DMS 273 (cell line): ENCODE measurements around the gene NSMCE3.
"Not testable (repeated sequence)": the region's sequence is repeated elsewhere in the genome, so short reads cannot be mapped to it uniquely, and the experiment has no call there.

Source experiments
- DNase-seq: peaks from one replicate; lab custom pipeline; 2025; ENCODE audit not compliant: unreplicated experiment; lab: John Stamatoyannopoulos, UW

NSMCE3 gene

GRCh38 chr15:29270169-29270955 lies 740 bp upstream of the NSMCE3 start:
- no peak for DNase-seq

- DNase-seq = peak; percentile 51
Observed at GRCh38 chr15:29268706-29269484, 727 bp downstream of the NSMCE3 start.

- DNase-seq = peak; percentile 16
Observed at GRCh38 chr15:29266052-29266582, 3.5 kb downstream of the NSMCE3 start.

- DNase-seq = no peak
Observed at GRCh38 chr15:29263289-29263688, 6.3 kb downstream of the NSMCE3 start.

GRCh38 chr15:29262738-29263137 lies 6.9 kb downstream of the NSMCE3 start:
- no peak for DNase-seq

- DNase-seq = no peak
Observed at GRCh38 chr15:29260896-29261295, 8.7 kb downstream of the NSMCE3 start.

GRCh38 chr15:29259233-29259632 lies 10.4 kb downstream of the NSMCE3 start:
- DNase-seq = no peak

GRCh38 chr15:29252234-29252633 lies 17.4 kb downstream of the NSMCE3 start:
- no peak for DNase-seq

GRCh38 chr15:29244544-29244943 lies 25.1 kb downstream of the NSMCE3 start:
- no peak for DNase-seq

GRCh38 chr15:29244123-29244522 lies 25.5 kb downstream of the NSMCE3 start:
- DNase-seq = no peak

- DNase-seq = peak; percentile 10
Observed at GRCh38 chr15:29242456-29243242, 27.0 kb downstream of the NSMCE3 start.

GRCh38 chr15:29241207-29241606 lies 28.4 kb downstream of the NSMCE3 start:
- DNase-seq = no peak

GRCh38 chr15:29239395-29239794 lies 30.2 kb downstream of the NSMCE3 start:
- DNase-seq = no peak

GRCh38 chr15:29233566-29233965 lies 36.1 kb downstream of the NSMCE3 start:
- DNase-seq = no peak

- DNase-seq = no peak
Observed at GRCh38 chr15:29226436-29227208, 43.0 kb downstream of the NSMCE3 start.

GRCh38 chr15:29225534-29226234 lies 43.9 kb downstream of the NSMCE3 start:
- no peak for DNase-seq

- not testable (repeated sequence) for DNase-seq
Observed at GRCh38 chr15:29224987-29225363, 44.6 kb downstream of the NSMCE3 start.

- DNase-seq = not testable (repeated sequence)
Observed at GRCh38 chr15:29224235-29224986, 45.2 kb downstream of the NSMCE3 start.

GRCh38 chr15:29223640-29224039 lies 46.0 kb downstream of the NSMCE3 start:
- DNase-seq = no peak
